ENCODE measurements around the gene GBX2.

GBX2 gene

GRCh38 chr2:236162031-236162845 is 5.9 kb downstream of the GBX2 start:
- DNase-seq (ENCODE audit: extremely low spot score) = no peak
- TF ChIP-seq CTCF (IDR thresholded peaks at IDR 0.05; ENCODE audit: control extremely low read depth, extremely low read depth, low read depth, missing control alignments) = no peak
- ChIA-PET CTCF (interaction anchor here (1.5 kb wide), 1 partner anchor 19 kb away, joined by 4 read pairs; no protein-coding TSS in a partner anchor), POLR2A (no interaction called here)

- DNase-seq (ENCODE audit: extremely low spot score) = no peak
- ChIA-PET CTCF (interaction anchor here (1.5 kb wide), 1 partner anchor 19 kb away, joined by 4 read pairs; no protein-coding TSS in a partner anchor), POLR2A (no interaction called here)
- no peak for TF ChIP-seq CTCF (IDR thresholded peaks at IDR 0.05; ENCODE audit: control extremely low read depth, extremely low read depth, low read depth, missing control alignments)
Observed at GRCh38 chr2:236161531-236161930, 6.7 kb downstream of the GBX2 start.

- ChIA-PET CTCF (interaction anchor here (1.5 kb wide), 1 partner anchor 20 kb away, joined by 4 read pairs; no protein-coding TSS in a partner anchor), POLR2A (no interaction called here)
- DNase-seq (ENCODE audit: extremely low spot score) = no peak
- TF ChIP-seq CTCF (IDR thresholded peaks at IDR 0.05; ENCODE audit: control extremely low read depth, extremely low read depth, low read depth, missing control alignments) = no peak
Observed at GRCh38 chr2:236161082-236161462, 7.1 kb downstream of the GBX2 start.

- CTCF ChIA-PET = no interaction called here
- no peak for TF ChIP-seq CTCF (IDR thresholded peaks at IDR 0.05; ENCODE audit: control extremely low read depth, extremely low read depth, low read depth, missing control alignments)
- POLR2A ChIA-PET = no interaction called here
- no peak for DNase-seq (ENCODE audit: extremely low spot score)
Observed at GRCh38 chr2:236160366-236161081, 7.7 kb downstream of the GBX2 start.

GRCh38 chr2:236159778-236160170 is 8.4 kb downstream of the GBX2 start:
- POLR2A ChIA-PET = no interaction called here

More at GRCh38 chr2:236159778-236160170, 8.4 kb downstream of the GBX2 start:
- no peak for DNase-seq (ENCODE audit: extremely low spot score)
- CTCF ChIA-PET = no interaction called here
- TF ChIP-seq CTCF (IDR thresholded peaks at IDR 0.05; ENCODE audit: control extremely low read depth, extremely low read depth, low read depth, missing control alignments) = no peak
